ENCODE results near the gene EPC1. TPM values are rescaled to one million over a fixed set of nuclear protein-coding genes. Genes with fewer than 3 reads are reported as not detected.
"Not testable (repeated sequence)": the region's sequence is repeated elsewhere in the genome, so short reads cannot be mapped to it uniquely, and the experiment has no call there.

Gene EPC1
- total and polyA plus RNA-seq, 11 donors = 10.9 to 26.3 (median 16.2) TPM

- 33 to 77% (median 53%) methylated on average over 2 of the region's 2 CpGs for WGBS, 4 donors
- no peak for ATAC-seq
- TF ChIP-seq POLR2A (IDR thresholded peaks at IDR 0.05) = no peak
- no peak for TF ChIP-seq CTCF (IDR thresholded peaks at IDR 0.05)
These were observed 119.2 kb downstream of the EPC1 start for GRCh38 chr10:32227802-32228201.

GRCh38 chr10:32226624-32227023, 120.3 kb downstream of the EPC1 start:
- H3K9me3 ChIP-seq = peaks cover 0 to 11% (median 0%) of the 10 kb centered on the region in 12 donors
- no peak overlapping the region for H3K4me3 ChIP-seq
- no peak for TF ChIP-seq CTCF (IDR thresholded peaks at IDR 0.05)
- no peak for TF ChIP-seq POLR2A (IDR thresholded peaks at IDR 0.05)
- H3K27ac ChIP-seq = no peak overlapping the region
- intact Hi-C loops (cut with DNase I) = no loop called here
- H3K4me1 ChIP-seq = no peaks in the 10 kb centered on the region
- H3K36me3 ChIP-seq = no peaks in the 10 kb centered on the region
- no peaks in the 10 kb centered on the region for H3K27me3 ChIP-seq
- DNase-seq = no peak
- ATAC-seq = no peak
- WGBS, 4 donors = 89 to 100% (median 98%) methylated on average over 1 of the region's 1 CpG

More at GRCh38 chr10:32227802-32228201, 119.2 kb downstream of the EPC1 start:
- DNase-seq = no peak
- Histone ChIP-seq H3K4me1 (no peaks in the 10 kb centered on the region), H3K4me3 (no peak overlapping the region), H3K36me3 (no peaks in the 10 kb centered on the region), H3K9me3 (peaks cover 0 to 10% (median 0%) of the 10 kb centered on the region in 12 donors), H3K27ac (no peak overlapping the region), H3K27me3 (no peaks in the 10 kb centered on the region)
- intact Hi-C loops (cut with DNase I) = no loop called here

GRCh38 chr10:32225976-32226375, 121.0 kb downstream of the EPC1 start:
- DNase-seq (no peak), ATAC-seq (no peak)
- no peak overlapping the region for H3K4me3 ChIP-seq
- H3K9me3 ChIP-seq = peaks cover 0 to 11% (median 0%) of the 10 kb centered on the region in 12 donors
- intact Hi-C loops (cut with DNase I) = no loop called here
- no peaks in the 10 kb centered on the region for H3K36me3 ChIP-seq
- H3K4me1 ChIP-seq = no peaks in the 10 kb centered on the region
- WGBS, 4 donors = 83 to 93% (median 91%) methylated on average over 8 of the region's 8 CpGs
- no peak for TF ChIP-seq CTCF (IDR thresholded peaks at IDR 0.05)
- TF ChIP-seq POLR2A (IDR thresholded peaks at IDR 0.05) = no peak
- no peak overlapping the region for H3K27ac ChIP-seq
- no peaks in the 10 kb centered on the region for H3K27me3 ChIP-seq

- DNase-seq; intact Hi-C loops (cut with DNase I); H3K4me1 ChIP-seq; H3K4me3 ChIP-seq; ATAC-seq; H3K27ac ChIP-seq; H3K36me3 ChIP-seq; H3K27me3 ChIP-seq: not testable (repeated sequence)
- H3K9me3 ChIP-seq = peaks cover 0 to 31% (median 6%) of the 10 kb centered on the region in 12 donors
- WGBS, 4 donors = 79 to 84% (median 80%) methylated on average over 4 of the region's 4 CpGs
These were observed 124.6 kb downstream of the EPC1 start for GRCh38 chr10:32222376-32222775.

GRCh38 chr10:32219156-32219555, 127.8 kb downstream of the EPC1 start:
- not testable (repeated sequence) for H3K27me3 ChIP-seq, DNase-seq, ATAC-seq, H3K36me3 ChIP-seq, H3K4me3 ChIP-seq, H3K27ac ChIP-seq, H3K4me1 ChIP-seq
- intact Hi-C loops (cut with DNase I) = loop anchor here in 1 of 10 donors (10.0 kb wide), 1 partner anchor 354 kb away; no protein-coding TSS in a partner anchor
- H3K9me3 ChIP-seq = peaks cover 0 to 31% (median 6%) of the 10 kb centered on the region in 12 donors
- 72 to 81% (median 76%) methylated on average over 6 of the region's 6 CpGs for WGBS, 4 donors

- not testable (repeated sequence) for H3K36me3 ChIP-seq, ATAC-seq, H3K27me3 ChIP-seq, DNase-seq, H3K4me1 ChIP-seq, H3K4me3 ChIP-seq, H3K27ac ChIP-seq
- 74 to 80% (median 77%) methylated on average over 5 of the region's 5 CpGs for WGBS, 4 donors
- intact Hi-C loops (cut with DNase I) = loop anchor here in 1 of 10 donors (10.0 kb wide), 1 partner anchor 354 kb away; no protein-coding TSS in a partner anchor
- H3K9me3 ChIP-seq = peaks cover 0 to 26% (median 6%) of the 10 kb centered on the region in 12 donors
These were observed 128.5 kb downstream of the EPC1 start for GRCh38 chr10:32218206-32219044.
